B cell (primary cell): ENCODE data around the gene DOCK8.

ENCODE experiments used
- EZH2 ChIP-seq: IDR thresholded peaks from 2 replicates; pipeline ENCODE4 v1.6.1; 2012; ENCODE audit warnings: borderline replicate concordance, low read depth, mild to moderate bottlenecking, moderate library complexity, low read length; ENCODE audit not compliant: insufficient read depth, poor library complexity, severe bottlenecking
- TF ChIP-seq, protein P1 (sequence below): fragments of 200-600 bp; IDR thresholded peaks from one replicate; pipeline ENCODE4 v1.8.0; 2022; ENCODE audit warnings: antibody characterized with exemption, mild to moderate bottlenecking

DNA sequence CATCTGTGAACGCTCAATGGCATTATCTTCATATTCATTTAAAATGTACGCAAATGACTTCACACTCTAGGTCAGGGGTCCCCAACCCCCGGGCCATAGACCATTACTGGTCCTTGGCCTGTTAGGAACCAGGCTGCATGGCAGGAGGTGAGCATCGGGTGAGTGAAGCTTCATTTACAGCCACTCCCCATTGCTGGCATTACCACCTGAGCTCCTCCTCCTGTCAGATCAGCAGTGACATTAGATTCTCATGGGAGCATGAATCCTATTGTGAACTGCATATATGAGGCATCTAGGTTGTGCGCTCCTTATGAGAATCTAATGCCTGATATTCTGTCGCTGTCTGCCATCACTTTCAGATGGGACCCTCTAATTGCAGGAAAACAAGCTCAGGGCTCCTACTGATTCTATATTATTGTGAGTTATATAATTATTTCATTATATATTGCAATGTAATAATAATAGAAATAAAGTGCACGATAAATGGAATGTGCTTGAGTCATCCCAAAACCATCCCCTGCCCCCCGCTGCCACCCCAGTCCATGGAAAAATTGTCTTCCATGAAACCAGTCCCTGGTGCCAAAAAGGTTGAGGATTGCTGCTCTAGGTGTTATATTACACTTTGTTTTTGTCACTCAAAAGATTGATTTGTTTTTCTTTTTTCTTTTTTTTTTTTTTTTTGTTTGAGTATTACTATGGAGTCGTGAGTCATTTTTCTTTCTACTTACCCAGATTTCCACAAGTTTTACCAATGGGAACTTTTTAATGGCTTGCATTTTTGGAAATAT is 127.2 kb downstream of the DOCK8 start:
- TF ChIP-seq, protein P1, sequence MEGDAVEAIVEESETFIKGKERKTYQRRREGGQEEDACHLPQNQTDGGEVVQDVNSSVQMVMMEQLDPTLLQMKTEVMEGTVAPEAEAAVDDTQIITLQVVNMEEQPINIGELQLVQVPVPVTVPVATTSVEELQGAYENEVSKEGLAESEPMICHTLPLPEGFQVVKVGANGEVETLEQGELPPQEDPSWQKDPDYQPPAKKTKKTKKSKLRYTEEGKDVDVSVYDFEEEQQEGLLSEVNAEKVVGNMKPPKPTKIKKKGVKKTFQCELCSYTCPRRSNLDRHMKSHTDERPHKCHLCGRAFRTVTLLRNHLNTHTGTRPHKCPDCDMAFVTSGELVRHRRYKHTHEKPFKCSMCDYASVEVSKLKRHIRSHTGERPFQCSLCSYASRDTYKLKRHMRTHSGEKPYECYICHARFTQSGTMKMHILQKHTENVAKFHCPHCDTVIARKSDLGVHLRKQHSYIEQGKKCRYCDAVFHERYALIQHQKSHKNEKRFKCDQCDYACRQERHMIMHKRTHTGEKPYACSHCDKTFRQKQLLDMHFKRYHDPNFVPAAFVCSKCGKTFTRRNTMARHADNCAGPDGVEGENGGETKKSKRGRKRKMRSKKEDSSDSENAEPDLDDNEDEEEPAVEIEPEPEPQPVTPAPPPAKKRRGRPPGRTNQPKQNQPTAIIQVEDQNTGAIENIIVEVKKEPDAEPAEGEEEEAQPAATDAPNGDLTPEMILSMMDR, result no peak
- TF ChIP-seq EZH2, result no peak
